HG02642 (cell line): ENCODE results near the gene ITGAE.
"Not testable (repeated sequence)": the region's sequence is repeated elsewhere in the genome, so short reads cannot be mapped to it uniquely, and the experiment has no call there.

Source experiments
- ATAC-seq: cut with Tn5 transposase; IDR thresholded peaks from one replicate; pipeline ENCODE4 v1.9.1; 2021; ENCODE audit warnings: mild to moderate bottlenecking; ENCODE audit not compliant: unreplicated experiment, poor library complexity

Gene ITGAE

GRCh38 chr17:3800362-3801271 is at the start of gene ITGAE:
ITGAE (minus strand) TSS chr17:3801188; CDS start chr17:3801144, 44 bp downstream.
- ATAC-seq, result no peak

GRCh38 chr17:3848229-3848835 is 47.3 kb upstream of the ITGAE start:
- no peak for ATAC-seq

- no peak for ATAC-seq
Observed at GRCh38 chr17:3847165-3847670, 46.2 kb upstream of the ITGAE start.

GRCh38 chr17:3846437-3847164 is 45.6 kb upstream of the ITGAE start:
- ATAC-seq, result no peak

GRCh38 chr17:3845621-3846436 is 44.8 kb upstream of the ITGAE start, which contains the start of gene NCBP3:
NCBP3 (minus strand) TSS chr17:3846246; CDS start chr17:3846223, 23 bp downstream.
- ATAC-seq, result peak; percentile 97

- peak; percentile 9 for ATAC-seq
Observed at GRCh38 chr17:3845291-3845620, 44.3 kb upstream of the ITGAE start.

GRCh38 chr17:3844556-3844955 is 43.6 kb upstream of the ITGAE start:
- ATAC-seq, result not testable (repeated sequence)

GRCh38 chr17:3843935-3844516 is 43.0 kb upstream of the ITGAE start:
- no peak for ATAC-seq

GRCh38 chr17:3838206-3838605 is 37.2 kb upstream of the ITGAE start:
- ATAC-seq, result no peak

GRCh38 chr17:3836551-3836950 is 35.6 kb upstream of the ITGAE start:
- no peak for ATAC-seq

GRCh38 chr17:3835410-3836229 is 34.6 kb upstream of the ITGAE start:
- ATAC-seq, result no peak

- no peak for ATAC-seq
Observed at GRCh38 chr17:3834811-3835210, 33.8 kb upstream of the ITGAE start.

- no peak for ATAC-seq
Observed at GRCh38 chr17:3828852-3829232, 27.9 kb upstream of the ITGAE start.

- ATAC-seq, result no peak
Observed at GRCh38 chr17:3828151-3828851, 27.3 kb upstream of the ITGAE start.

- ATAC-seq, result no peak
Observed at GRCh38 chr17:3827124-3827773, 26.3 kb upstream of the ITGAE start.

GRCh38 chr17:3826191-3826590 is 25.2 kb upstream of the ITGAE start:
- no peak for ATAC-seq

- no peak for ATAC-seq
Observed at GRCh38 chr17:3821101-3821500, 20.1 kb upstream of the ITGAE start.

GRCh38 chr17:3818786-3819185 is 17.8 kb upstream of the ITGAE start:
- ATAC-seq, result no peak
